SK-MEL-5 (cell line): ENCODE measurements around the gene CXCL13. TPM values are rescaled to one million over a fixed set of nuclear protein-coding genes. Genes with fewer than 3 reads are reported as not detected.
A peak's percentile ranks its signal among the peaks of the same experiment; 100 is the strongest.
"Not testable (repeated sequence)": the region's sequence is repeated elsewhere in the genome, so short reads cannot be mapped to it uniquely, and the experiment has no call there.

ENCODE experiments used
- DNase-seq: peaks from one replicate; pipeline ENCODE4 v3.0.0-alpha.2; 2016; ENCODE audit warnings: low read depth, low spot score
- in situ Hi-C: cut with HindIII; loops from 2 replicates; pipeline ENCODE4 v1.10.0; 2016; ENCODE audit warnings: low sequenced_read_pairs, high pct_unique_total_duplicates, low pct_unique_long_range_greater_than_20kb
- total RNA-seq: library from RNA; depleted of rRNA; stranded (reverse); fragments of >200 nt; shearing (Covaris generic); gene quantifications from 2 replicates; pipeline ENCODE4 v1.2.3, GENCODE V29; 2014; rRNA removed

Gene CXCL13
- total RNA-seq, 1 experiment from 2014 or later: not detected

GRCh38 chr4:77635876-77636275 is 30.3 kb downstream of the CXCL13 start:
- DNase-seq: no peak
- in situ Hi-C loops: no loop called here

GRCh38 chr4:77636902-77637301 is 31.3 kb downstream of the CXCL13 start:
- in situ Hi-C loops: no loop called here
- DNase-seq: no peak

- in situ Hi-C loops, DNase-seq: not testable (repeated sequence)
Measured at GRCh38 chr4:77644069-77644468, 38.4 kb downstream of the CXCL13 start.

- in situ Hi-C loops: no loop called here
- no peak for DNase-seq
Measured at GRCh38 chr4:77650787-77651186, 45.2 kb downstream of the CXCL13 start.

GRCh38 chr4:77651820-77652219 is 46.2 kb downstream of the CXCL13 start:
- no peak for DNase-seq
- in situ Hi-C loops: no loop called here

GRCh38 chr4:77652237-77652897 is 46.7 kb downstream of the CXCL13 start:
- in situ Hi-C loops: no loop called here
- DNase-seq: peak; percentile 84

GRCh38 chr4:77653162-77653758 is 47.6 kb downstream of the CXCL13 start:
- no peak for DNase-seq
- in situ Hi-C loops: no loop called here

- in situ Hi-C loops, DNase-seq: not testable (repeated sequence)
Measured at GRCh38 chr4:77660318-77660717, 54.7 kb downstream of the CXCL13 start.

Other genes with a start within 250 kb of the CXCL13 start
- 3.1 and 7.2 TPM in 2 replicates for gene CNOT6L, start 213.5 kb downstream of the CXCL13 start, total RNA-seq